Uterus (tissue), 4 donors: ENCODE measurements around the gene VRTN. TPM values are rescaled to one million over a fixed set of nuclear protein-coding genes. Genes with fewer than 3 reads are reported as not detected.

ENCODE experiments used
- DNase-seq, 2 donors: peaks; one replicate each; pipeline ENCODE4 v3.0.0-alpha.2; 2019 to 2020
- H3K27ac ChIP-seq, 2 donors: fragments of 200-600 bp; sonication (generic); 1 replicate in 1 of 2; 2 replicates in 1 of 2; pipeline ENCODE4 v1.5.1; 2016 to 2018
- H3K27me3 ChIP-seq, 2 donors: fragments of 200-600 bp; sonication (generic); one replicate each; pipeline ENCODE4 v1.5.1; 2018 to 2019; ENCODE audit warnings: control low read depth in 1 of 2
- H3K36me3 ChIP-seq, 2 donors: fragments of 200-600 bp; sonication (generic); one replicate each; pipeline ENCODE4 v1.5.1; 2019; ENCODE audit warnings: control low read depth in 1 of 2
- H3K4me1 ChIP-seq, 2 donors: fragments of 200-600 bp; sonication (generic); one replicate each; pipeline ENCODE4 v1.5.1; 2018 to 2019; ENCODE audit warnings: control low read depth in 1 of 2
- H3K4me3 ChIP-seq, 2 donors: fragments of 200-600 bp; sonication (generic); 1 replicate in 1 of 2; 2 replicates in 1 of 2; pipeline ENCODE4 v1.5.1; 2018 to 2019; ENCODE audit warnings: mild to moderate bottlenecking in 1 of 2
- H3K9me3 ChIP-seq, 2 donors: fragments of 200-600 bp; sonication (generic); one replicate each; pipeline ENCODE4 v1.5.1; 2019; ENCODE audit warnings: control low read depth in 1 of 2
- POLR2A ChIP-seq, 2 donors: fragments of 450-650 bp; IDR thresholded peaks; one replicate each; pipeline ENCODE4 v1.6.1; 2016; ENCODE audit warnings: antibody characterized with exemption in 2 of 2, mild to moderate bottlenecking in 1 of 2, moderate library complexity in 1 of 2
- intact Hi-C: fragments of 100-400 bp; cut with DNase I; formaldehyde crosslinking; loops from one replicate; pipeline ENCODE4 v1.15.1; 2023; ENCODE audit warnings: low total_unique reads
- total RNA-seq, 4 donors: library from RNA; depleted of rRNA in 3 of 4; stranded (reverse); fragments of >200 nt in 3 of 4; gene quantifications; one replicate each; pipeline versions ENCODE4 v1.1.0 to v1.2.4, GENCODE V29; 2014 to 2023
- TF ChIP-seq, protein P1 (sequence below), 4 experiments: fragments of 200-600 bp in 2 of 4; fragments of 450-650 bp in 2 of 4; sonication (generic) in 2 of 4; IDR thresholded peaks; one replicate each; pipeline ENCODE4 v1.5.1; 2016 to 2019; ENCODE audit warnings: antibody characterized with exemption in 4 of 4, mild to moderate bottlenecking in 2 of 4, moderate library complexity in 1 of 4
- donor health status: DM: yes; HTN: yes; CAD: no.

VRTN gene
- total RNA-seq, 4 donors from 2014 or later, result 0.21 TPM; not detected in 3

DNA sequence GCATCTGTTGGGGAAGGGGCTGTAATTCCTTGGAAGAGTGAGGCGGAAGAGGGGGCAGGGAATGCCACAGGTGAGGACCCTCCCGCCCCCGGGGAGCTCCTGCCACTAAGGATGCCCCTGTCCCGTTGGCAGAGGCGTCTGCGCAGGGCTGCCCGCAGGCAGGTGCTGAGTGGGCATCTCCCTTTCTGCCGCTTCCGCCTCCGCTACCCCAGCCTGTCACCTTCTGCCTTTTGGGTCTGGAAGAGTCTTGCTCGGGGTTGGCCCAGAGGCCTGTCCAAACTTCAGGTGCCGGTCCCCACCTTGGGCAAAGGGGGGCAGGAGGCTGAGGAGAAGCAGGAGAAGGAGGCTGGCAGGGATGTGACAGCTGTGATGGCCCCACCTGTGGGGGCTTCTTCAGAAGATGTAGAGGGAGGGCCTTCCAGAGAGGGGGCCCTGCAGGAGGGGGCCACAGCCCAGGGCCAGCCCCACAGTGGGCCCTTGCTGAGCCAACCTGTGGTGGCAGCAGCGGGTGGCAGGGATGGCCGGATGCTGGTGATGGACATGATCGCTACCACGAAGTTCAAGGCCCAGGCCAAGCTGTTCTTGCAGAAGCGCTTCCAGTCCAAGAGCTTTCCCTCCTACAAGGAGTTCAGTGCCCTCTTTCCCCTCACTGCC lies 10.0 kb downstream of the VRTN start:
- no peaks in the 10 kb centered on the region for H3K27me3 ChIP-seq
- no peaks in the 10 kb centered on the region for H3K4me1 ChIP-seq
- no peaks in the 10 kb centered on the region for H3K9me3 ChIP-seq
- intact Hi-C loops, result no loop called here
- no peaks in the 10 kb centered on the region for H3K36me3 ChIP-seq
- H3K27ac ChIP-seq, result no peak overlapping the region
- no peak for DNase-seq
- TF ChIP-seq, protein P1, sequence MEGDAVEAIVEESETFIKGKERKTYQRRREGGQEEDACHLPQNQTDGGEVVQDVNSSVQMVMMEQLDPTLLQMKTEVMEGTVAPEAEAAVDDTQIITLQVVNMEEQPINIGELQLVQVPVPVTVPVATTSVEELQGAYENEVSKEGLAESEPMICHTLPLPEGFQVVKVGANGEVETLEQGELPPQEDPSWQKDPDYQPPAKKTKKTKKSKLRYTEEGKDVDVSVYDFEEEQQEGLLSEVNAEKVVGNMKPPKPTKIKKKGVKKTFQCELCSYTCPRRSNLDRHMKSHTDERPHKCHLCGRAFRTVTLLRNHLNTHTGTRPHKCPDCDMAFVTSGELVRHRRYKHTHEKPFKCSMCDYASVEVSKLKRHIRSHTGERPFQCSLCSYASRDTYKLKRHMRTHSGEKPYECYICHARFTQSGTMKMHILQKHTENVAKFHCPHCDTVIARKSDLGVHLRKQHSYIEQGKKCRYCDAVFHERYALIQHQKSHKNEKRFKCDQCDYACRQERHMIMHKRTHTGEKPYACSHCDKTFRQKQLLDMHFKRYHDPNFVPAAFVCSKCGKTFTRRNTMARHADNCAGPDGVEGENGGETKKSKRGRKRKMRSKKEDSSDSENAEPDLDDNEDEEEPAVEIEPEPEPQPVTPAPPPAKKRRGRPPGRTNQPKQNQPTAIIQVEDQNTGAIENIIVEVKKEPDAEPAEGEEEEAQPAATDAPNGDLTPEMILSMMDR (IDR thresholded peaks at IDR 0.05), result no peak
- TF ChIP-seq POLR2A (IDR thresholded peaks at IDR 0.05), result no peak
- H3K4me3 ChIP-seq, result no peak overlapping the region

DNA sequence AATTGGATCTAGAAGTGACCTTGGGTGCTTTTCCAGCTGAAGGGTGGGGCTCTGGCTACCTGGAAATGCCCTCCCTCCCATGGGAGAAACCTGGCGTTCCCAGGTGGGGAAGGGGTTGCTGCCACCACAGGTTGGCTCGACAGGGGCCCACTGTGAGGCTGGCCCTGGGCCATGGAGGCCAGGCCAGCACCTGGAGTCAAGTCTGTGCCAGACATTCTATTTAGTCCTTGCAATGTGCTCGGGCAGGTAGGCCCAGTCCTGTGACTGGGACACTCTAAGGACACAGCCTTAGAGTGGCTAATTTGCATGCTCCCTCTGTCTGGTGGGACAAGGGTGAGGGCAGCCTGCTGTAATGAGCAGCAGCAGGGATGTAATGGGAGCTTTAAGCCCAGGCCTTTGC lies 11.9 kb downstream of the VRTN start:
- no peaks in the 10 kb centered on the region for H3K9me3 ChIP-seq
- no peaks in the 10 kb centered on the region for H3K27me3 ChIP-seq
- no peak overlapping the region for H3K4me3 ChIP-seq
- H3K4me1 ChIP-seq, result no peaks in the 10 kb centered on the region
- H3K36me3 ChIP-seq, result no peaks in the 10 kb centered on the region
- intact Hi-C loops, result no loop called here
- no peak overlapping the region for H3K27ac ChIP-seq
- no peak for DNase-seq
- TF ChIP-seq, protein P1 (IDR thresholded peaks at IDR 0.05), result no peak

DNA sequence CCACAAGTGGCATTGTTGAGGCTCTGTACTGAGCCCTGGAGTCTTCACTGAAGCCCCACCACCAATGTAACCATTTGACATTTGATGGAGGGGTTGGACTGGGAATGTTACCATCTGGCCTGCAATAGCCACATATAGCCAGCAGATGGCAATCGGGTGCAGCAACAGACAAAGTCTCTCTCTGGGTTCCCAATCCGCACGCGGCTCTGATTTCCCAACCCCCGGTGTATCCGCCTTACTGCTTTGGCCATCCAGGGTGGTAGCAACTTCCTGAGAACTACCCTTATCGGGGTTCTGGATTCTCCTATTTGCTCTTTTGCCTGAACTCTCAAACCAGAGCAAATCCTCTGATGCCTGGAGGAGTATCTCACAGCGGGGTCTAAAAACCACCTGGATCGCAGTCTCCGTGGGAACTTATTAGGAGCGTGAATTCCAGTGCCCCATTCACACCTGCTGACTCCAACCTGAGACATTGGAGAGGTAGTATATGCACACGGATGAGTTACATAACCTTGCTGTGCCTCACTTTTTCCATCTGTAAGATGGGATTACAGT lies 14.2 kb downstream of the VRTN start:
- intact Hi-C loops, result no loop called here
- H3K27ac ChIP-seq, result no peak overlapping the region
- H3K4me1 ChIP-seq, result no peaks in the 10 kb centered on the region
- DNase-seq, result peak; percentile 70 to 79
- no peak overlapping the region for H3K4me3 ChIP-seq
- H3K27me3 ChIP-seq, result no peaks in the 10 kb centered on the region
- H3K9me3 ChIP-seq, result no peaks in the 10 kb centered on the region
- TF ChIP-seq, protein P1 (IDR thresholded peaks at IDR 0.05), result peak; percentile 82 to 94 (median 87)
- no peak for TF ChIP-seq POLR2A (IDR thresholded peaks at IDR 0.05)
- H3K36me3 ChIP-seq, result no peaks in the 10 kb centered on the region

DNA sequence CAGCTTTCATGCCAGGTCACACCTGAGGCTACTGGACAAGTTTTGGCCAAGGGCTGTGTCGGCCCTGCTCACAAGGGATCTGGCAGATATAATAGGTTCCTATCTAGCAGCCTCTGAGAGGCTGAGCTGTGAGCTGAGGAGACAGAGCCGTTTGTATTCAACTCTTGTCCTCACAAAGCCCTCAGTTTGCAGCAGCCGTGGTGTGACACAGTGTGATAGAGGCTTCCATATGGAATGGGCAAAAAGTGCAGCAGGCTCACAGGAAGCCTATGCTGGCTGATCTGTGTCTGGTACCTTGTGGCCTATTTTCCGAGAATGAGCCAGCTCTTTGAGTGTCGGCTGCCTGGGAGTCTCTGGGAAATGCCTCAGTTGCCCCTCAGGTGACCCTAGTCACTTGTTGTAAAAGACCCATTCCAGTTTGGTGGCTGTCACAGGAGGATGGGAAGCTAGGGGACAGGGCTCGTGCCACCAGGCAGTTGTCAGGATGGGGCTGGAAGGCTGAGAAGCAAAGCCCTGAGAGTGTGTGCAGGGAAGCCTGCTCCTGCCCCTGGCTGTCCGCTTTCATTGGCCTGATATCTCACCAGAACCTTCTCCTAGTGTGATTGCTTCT lies 16.1 kb downstream of the VRTN start:
- Histone ChIP-seq H3K27ac (no peak overlapping the region), H3K9me3 (no peaks in the 10 kb centered on the region), H3K4me1 (no peaks in the 10 kb centered on the region), H3K36me3 (no peaks in the 10 kb centered on the region), H3K4me3 (no peak overlapping the region), H3K27me3 (no peaks in the 10 kb centered on the region)
- intact Hi-C loops, result no loop called here
- TF ChIP-seq, protein P1 (IDR thresholded peaks at IDR 0.05), result no peak
- TF ChIP-seq POLR2A (IDR thresholded peaks at IDR 0.05), result no peak
- DNase-seq, result no peak

DNA sequence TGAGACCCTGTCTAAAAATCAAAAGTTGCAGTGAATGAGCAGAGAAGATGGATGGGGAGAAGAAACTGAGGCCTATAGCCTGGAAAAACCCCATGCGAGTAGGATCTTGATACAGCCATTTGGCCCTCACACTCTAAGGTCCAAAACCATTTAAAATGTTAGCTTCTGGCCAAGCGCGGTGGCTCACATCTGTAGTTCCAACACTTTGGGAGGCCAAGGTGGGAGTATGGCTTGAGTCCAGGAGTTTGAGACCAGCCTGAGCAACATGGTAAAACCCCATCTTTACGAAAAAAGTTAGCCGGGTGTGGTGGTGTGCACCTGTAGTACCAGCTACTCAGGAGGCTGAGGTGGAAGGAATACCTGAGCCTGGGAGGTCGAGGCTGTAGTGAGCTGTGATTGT lies 19.8 kb downstream of the VRTN start:
- intact Hi-C loops, result no loop called here
- Histone ChIP-seq H3K4me1 (no peaks in the 10 kb centered on the region), H3K27ac (no peak overlapping the region), H3K4me3 (no peak overlapping the region), H3K36me3 (no peaks in the 10 kb centered on the region), H3K27me3 (no peaks in the 10 kb centered on the region), H3K9me3 (no peaks in the 10 kb centered on the region)
- DNase-seq, result no peak
- TF ChIP-seq, protein P1 (IDR thresholded peaks at IDR 0.05), result no peak
- no peak for TF ChIP-seq POLR2A (IDR thresholded peaks at IDR 0.05)
